DMS153 (cell line): ENCODE data around the gene NAALADL2.
"Not testable (repeated sequence)": the region's sequence is repeated elsewhere in the genome, so short reads cannot be mapped to it uniquely, and the experiment has no call there.

Experiments
- DNase-seq: peaks from one replicate; lab custom pipeline; 2025; lab: John Stamatoyannopoulos, UW

NAALADL2 gene

GRCh38 chr3:175267561-175267960 lies 408.4 kb downstream of the NAALADL2 start:
- no peak for DNase-seq

GRCh38 chr3:175269394-175269793 lies 410.3 kb downstream of the NAALADL2 start:
- no peak for DNase-seq

- DNase-seq: peak; percentile 58
Observed at GRCh38 chr3:175270198-175270837, 411.2 kb downstream of the NAALADL2 start.

GRCh38 chr3:175270866-175271265 lies 411.7 kb downstream of the NAALADL2 start:
- DNase-seq: no peak

GRCh38 chr3:175271465-175271864 lies 412.3 kb downstream of the NAALADL2 start:
- not testable (repeated sequence) for DNase-seq

GRCh38 chr3:175272392-175272791 lies 413.3 kb downstream of the NAALADL2 start:
- no peak for DNase-seq

- no peak for DNase-seq
Observed at GRCh38 chr3:175273573-175273972, 414.4 kb downstream of the NAALADL2 start.

- DNase-seq: peak; percentile 70
Observed at GRCh38 chr3:175274056-175274455, 414.9 kb downstream of the NAALADL2 start.

- DNase-seq: no peak
Observed at GRCh38 chr3:175274474-175275218, 415.5 kb downstream of the NAALADL2 start.

- no peak for DNase-seq
Observed at GRCh38 chr3:175278680-175279079, 419.5 kb downstream of the NAALADL2 start.

- no peak for DNase-seq
Observed at GRCh38 chr3:175279457-175279856, 420.3 kb downstream of the NAALADL2 start.

GRCh38 chr3:175279911-175280310 lies 420.8 kb downstream of the NAALADL2 start:
- no peak for DNase-seq

- DNase-seq: no peak
Observed at GRCh38 chr3:175287361-175287963, 428.3 kb downstream of the NAALADL2 start.

- DNase-seq: no peak
Observed at GRCh38 chr3:175288621-175289020, 429.5 kb downstream of the NAALADL2 start.

GRCh38 chr3:175294793-175295192 lies 435.7 kb downstream of the NAALADL2 start:
- no peak for DNase-seq

- DNase-seq: no peak
Observed at GRCh38 chr3:175295248-175296130, 436.4 kb downstream of the NAALADL2 start.

GRCh38 chr3:175297216-175297615 lies 438.1 kb downstream of the NAALADL2 start:
- no peak for DNase-seq

- DNase-seq: no peak
Observed at GRCh38 chr3:175301741-175302140, 442.6 kb downstream of the NAALADL2 start.

- DNase-seq: peak; percentile 28
Observed at GRCh38 chr3:175304404-175304803, 445.3 kb downstream of the NAALADL2 start.

GRCh38 chr3:175307642-175308041 lies 448.5 kb downstream of the NAALADL2 start:
- DNase-seq: no peak

GRCh38 chr3:175308097-175308496 lies 449.0 kb downstream of the NAALADL2 start:
- no peak for DNase-seq

- DNase-seq: no peak
Observed at GRCh38 chr3:175310046-175310445, 450.9 kb downstream of the NAALADL2 start.
